Measurements from ENCODE around the gene ZC4H2.
A peak's percentile ranks its signal among the peaks of the same experiment; 100 is the strongest.
"Not testable (repeated sequence)": the region's sequence is repeated elsewhere in the genome, so short reads cannot be mapped to it uniquely, and the experiment has no call there.

Gene ZC4H2

GRCh38 chrX:64908121-64908520 lies 68.1 kb downstream of the ZC4H2 start:
- no peaks in the 10 kb centered on the region for H3K4me1 Mint-ChIP-seq
- no peak overlapping the region for H3K4me3 Mint-ChIP-seq
- H3K9me3 Mint-ChIP-seq, result peaks cover 80% of the 10 kb centered on the region
- H3K27ac Mint-ChIP-seq, result no peak overlapping the region
- DNase-seq, result no peak
- peaks cover 73% of the 10 kb centered on the region for H3K36me3 Mint-ChIP-seq (ENCODE audit: low read depth)
- TF ChIP-seq, protein P1, sequence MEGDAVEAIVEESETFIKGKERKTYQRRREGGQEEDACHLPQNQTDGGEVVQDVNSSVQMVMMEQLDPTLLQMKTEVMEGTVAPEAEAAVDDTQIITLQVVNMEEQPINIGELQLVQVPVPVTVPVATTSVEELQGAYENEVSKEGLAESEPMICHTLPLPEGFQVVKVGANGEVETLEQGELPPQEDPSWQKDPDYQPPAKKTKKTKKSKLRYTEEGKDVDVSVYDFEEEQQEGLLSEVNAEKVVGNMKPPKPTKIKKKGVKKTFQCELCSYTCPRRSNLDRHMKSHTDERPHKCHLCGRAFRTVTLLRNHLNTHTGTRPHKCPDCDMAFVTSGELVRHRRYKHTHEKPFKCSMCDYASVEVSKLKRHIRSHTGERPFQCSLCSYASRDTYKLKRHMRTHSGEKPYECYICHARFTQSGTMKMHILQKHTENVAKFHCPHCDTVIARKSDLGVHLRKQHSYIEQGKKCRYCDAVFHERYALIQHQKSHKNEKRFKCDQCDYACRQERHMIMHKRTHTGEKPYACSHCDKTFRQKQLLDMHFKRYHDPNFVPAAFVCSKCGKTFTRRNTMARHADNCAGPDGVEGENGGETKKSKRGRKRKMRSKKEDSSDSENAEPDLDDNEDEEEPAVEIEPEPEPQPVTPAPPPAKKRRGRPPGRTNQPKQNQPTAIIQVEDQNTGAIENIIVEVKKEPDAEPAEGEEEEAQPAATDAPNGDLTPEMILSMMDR (IDR thresholded peaks at IDR 0.05), result no peak
- no peaks in the 10 kb centered on the region for H3K27me3 Mint-ChIP-seq (ENCODE audit: low read depth, poor library complexity)

DNA sequence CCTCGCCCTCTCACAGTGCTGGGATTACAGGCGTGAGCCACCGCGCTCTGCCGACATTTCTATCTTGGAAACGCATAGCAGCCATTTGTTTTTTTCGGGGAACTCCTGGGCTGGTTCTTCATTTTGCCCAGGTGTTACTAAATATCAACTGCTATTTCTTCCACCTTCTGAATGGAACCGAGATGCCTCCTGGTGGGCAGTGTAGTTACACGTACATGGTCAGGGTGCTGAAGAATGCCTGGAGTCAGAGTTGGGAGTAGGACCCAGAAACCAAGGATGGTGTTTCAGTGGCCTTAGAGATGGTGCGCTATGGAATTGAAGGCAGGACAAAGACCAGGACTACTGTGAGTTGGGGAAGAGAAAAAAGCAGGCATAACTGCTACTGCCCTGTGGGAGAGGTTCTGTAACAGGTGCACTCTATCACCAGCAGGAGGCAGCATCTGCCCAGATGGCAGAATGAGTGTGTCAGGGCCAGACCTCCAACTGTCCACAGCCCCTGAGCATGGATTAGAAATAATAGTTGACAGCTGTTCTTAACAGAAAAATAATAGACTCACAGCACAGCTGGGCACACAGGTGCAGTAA lies 81.7 kb downstream of the ZC4H2 start:
- Mint-ChIP-seq H3K4me3 (no peak overlapping the region), H3K36me3 (ENCODE audit: low read depth) (peaks cover 6% of the 10 kb centered on the region), H3K4me1 (no peaks in the 10 kb centered on the region), H3K27ac (no peak overlapping the region), H3K9me3 (peaks cover 40% of the 10 kb centered on the region), H3K27me3 (ENCODE audit: low read depth, poor library complexity) (peaks cover 4% of the 10 kb centered on the region)
- DNase-seq, result peak; percentile 19
- TF ChIP-seq, protein P1 (IDR thresholded peaks at IDR 0.05), result peak; percentile 37

GRCh38 chrX:64885850-64886249 lies 90.4 kb downstream of the ZC4H2 start:
- peak; percentile 9 for DNase-seq
- H3K27ac Mint-ChIP-seq, result no peak overlapping the region

GRCh38 chrX:64878709-64879108 lies 97.5 kb downstream of the ZC4H2 start:
- H3K4me1 Mint-ChIP-seq; H3K27ac Mint-ChIP-seq; H3K4me3 Mint-ChIP-seq; DNase-seq; H3K36me3 Mint-ChIP-seq (ENCODE audit: low read depth): not testable (repeated sequence)
- Mint-ChIP-seq H3K27me3 (ENCODE audit: low read depth, poor library complexity) (peaks cover 10% of the 10 kb centered on the region), H3K9me3 (peaks cover 81% of the 10 kb centered on the region)

More at GRCh38 chrX:64885850-64886249, 90.4 kb downstream of the ZC4H2 start:
- H3K4me1 Mint-ChIP-seq, result no peaks in the 10 kb centered on the region
- no peak overlapping the region for H3K4me3 Mint-ChIP-seq
- TF ChIP-seq, protein P1 (IDR thresholded peaks at IDR 0.05), result peak; percentile 52
- H3K9me3 Mint-ChIP-seq, result peaks cover 60% of the 10 kb centered on the region
- H3K27me3 Mint-ChIP-seq (ENCODE audit: low read depth, poor library complexity), result peaks cover 8% of the 10 kb centered on the region
- H3K36me3 Mint-ChIP-seq (ENCODE audit: low read depth), result no peaks in the 10 kb centered on the region

DNA sequence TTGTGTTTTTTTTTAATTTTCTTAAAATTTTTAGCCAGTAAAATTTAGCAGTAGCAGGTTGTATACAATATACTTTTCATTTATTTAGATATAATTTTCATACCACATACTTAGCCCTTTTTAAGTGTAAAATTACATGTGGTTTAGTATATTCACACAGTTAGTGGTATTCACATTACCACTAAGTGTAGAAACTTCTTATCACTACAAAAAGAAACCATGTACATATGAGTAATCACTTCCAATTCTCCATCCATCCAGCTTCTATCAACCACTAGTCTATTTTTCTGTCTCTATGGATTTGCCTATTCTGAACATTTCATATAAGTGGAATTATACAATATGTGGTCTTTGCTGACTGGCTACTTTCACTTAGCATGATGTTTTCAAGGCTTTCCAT lies 109.0 kb downstream of the ZC4H2 start:
- no peak overlapping the region for H3K27ac Mint-ChIP-seq
- H3K4me1 Mint-ChIP-seq, result no peaks in the 10 kb centered on the region
- H3K36me3 Mint-ChIP-seq (ENCODE audit: low read depth), result no peaks in the 10 kb centered on the region
- TF ChIP-seq, protein P1 (IDR thresholded peaks at IDR 0.05), result no peak
- DNase-seq, result no peak
- peaks cover 4% of the 10 kb centered on the region for H3K27me3 Mint-ChIP-seq (ENCODE audit: low read depth, poor library complexity)
- no peak overlapping the region for H3K4me3 Mint-ChIP-seq
- H3K9me3 Mint-ChIP-seq, result peaks cover 42% of the 10 kb centered on the region
